Measurements from ENCODE around the gene TSPAN13.

- TF ChIP-seq CTCF (optimal IDR thresholded peaks at IDR 0.05 in 1 of 3, IDR thresholded peaks at IDR 0.05 in 1 of 3, conservative IDR thresholded peaks at IDR 0.05 in 1 of 3; ENCODE audit: extremely low read depth in 1 of 3, insufficient read depth in 2 of 3, low read length in 3 of 3) (no peak), EZH2 (IDR thresholded peaks at IDR 0.05; ENCODE audit: low read length) (no peak)
Measured at GRCh38 chr7:16730937-16731336, 22.6 kb upstream of the TSPAN13 start.
